Measurements from ENCODE around the gene SYT7. TPM values are rescaled to one million over a fixed set of nuclear protein-coding genes. Genes with fewer than 3 reads are reported as not detected.

The SYT7 gene
- total and polyA plus RNA-seq, 9 donors: 0.24 to 4.9 (median 1.7) TPM

- whole genome bisulfite sequencing, 3 donors: 44% methylated on average over 13 of the region's 13 CpGs
- H3K27ac ChIP-seq: no peak overlapping the region
- no peak for TF ChIP-seq POLR2A (IDR thresholded peaks at IDR 0.05)
- no peak for TF ChIP-seq CTCF (IDR thresholded peaks at IDR 0.05)
- TF ChIP-seq EP300 (IDR thresholded peaks at IDR 0.05): no peak
- intact Hi-C loops (cut with DNase I): no loop called here
- H3K27me3 ChIP-seq: no peaks in the 10 kb centered on the region
- no peaks in the 10 kb centered on the region for H3K9me3 ChIP-seq
- no peaks in the 10 kb centered on the region for H3K36me3 ChIP-seq
- H3K4me1 ChIP-seq (ENCODE audit: insufficient read depth): peaks cover 1% of the 10 kb centered on the region
- no peak for DNase-seq
- no peak overlapping the region for H3K4me3 ChIP-seq
These were observed 26.5 kb downstream of the SYT7 start for GRCh38 chr11:61554172-61554988.

GRCh38 chr11:61553373-61554171, 27.3 kb downstream of the SYT7 start:
- H3K27me3 ChIP-seq: no peaks in the 10 kb centered on the region
- 52 to 63% (median 61%) methylated on average over 15 of the region's 15 CpGs for WGBS, 3 donors
- H3K36me3 ChIP-seq: no peaks in the 10 kb centered on the region
- intact Hi-C loops (cut with DNase I): no loop called here
- peaks cover 1% of the 10 kb centered on the region for H3K4me1 ChIP-seq (ENCODE audit: insufficient read depth)
- TF ChIP-seq CTCF (IDR thresholded peaks at IDR 0.05): no peak
- TF ChIP-seq POLR2A (IDR thresholded peaks at IDR 0.05): no peak
- no peak for TF ChIP-seq EP300 (IDR thresholded peaks at IDR 0.05)
- no peak overlapping the region for H3K27ac ChIP-seq
- H3K9me3 ChIP-seq: no peaks in the 10 kb centered on the region
- no peak overlapping the region for H3K4me3 ChIP-seq
- no peak for DNase-seq

GRCh38 chr11:61552108-61552635, 28.7 kb downstream of the SYT7 start:
- Histone ChIP-seq H3K4me1 (ENCODE audit: insufficient read depth) (peaks cover 1% of the 10 kb centered on the region), H3K36me3 (no peaks in the 10 kb centered on the region), H3K27me3 (no peaks in the 10 kb centered on the region), H3K4me3 (no peak overlapping the region), H3K27ac (no peak overlapping the region), H3K9me3 (no peaks in the 10 kb centered on the region)
- TF ChIP-seq POLR2A (IDR thresholded peaks at IDR 0.05) (no peak), EP300 (IDR thresholded peaks at IDR 0.05) (no peak), CTCF (IDR thresholded peaks at IDR 0.05) (no peak)
- 61 to 66% (median 63%) methylated on average over 13 of the region's 13 CpGs for WGBS, 3 donors
- intact Hi-C loops (cut with DNase I): no loop called here
- DNase-seq: no peak

GRCh38 chr11:61551634-61552033, 29.2 kb downstream of the SYT7 start:
- no peak overlapping the region for H3K27ac ChIP-seq
- H3K9me3 ChIP-seq: no peaks in the 10 kb centered on the region
- H3K27me3 ChIP-seq: no peaks in the 10 kb centered on the region
- DNase-seq: no peak
- TF ChIP-seq EP300 (IDR thresholded peaks at IDR 0.05): no peak
- TF ChIP-seq POLR2A (IDR thresholded peaks at IDR 0.05): no peak
- TF ChIP-seq CTCF (IDR thresholded peaks at IDR 0.05): no peak
- intact Hi-C loops (cut with DNase I): no loop called here
- peaks cover 1% of the 10 kb centered on the region for H3K4me1 ChIP-seq (ENCODE audit: insufficient read depth)
- 51 to 58% (median 54%) methylated on average over 12 of the region's 12 CpGs for WGBS, 3 donors
- no peak overlapping the region for H3K4me3 ChIP-seq
- no peaks in the 10 kb centered on the region for H3K36me3 ChIP-seq
